Breast epithelium (tissue), 4 donors: ENCODE results near the gene DDX31. TPM values are rescaled to one million over a fixed set of nuclear protein-coding genes. Genes with fewer than 3 reads are reported as not detected.

ENCODE experiments used
- DNase-seq, 2 donors: peaks; one replicate each; pipeline ENCODE4 v3.0.0-alpha.2; 2019; ENCODE audit warnings: low spot score in 2 of 2
- H3K27ac ChIP-seq, 2 donors: fragments of 200-600 bp; sonication (generic) in 1 of 2; one replicate each; pipeline ENCODE4 v1.5.1; 2016 to 2019; ENCODE audit warnings: mild to moderate bottlenecking in 1 of 2
- H3K27me3 ChIP-seq, 2 donors: fragments of 200-600 bp; sonication (generic) in 1 of 2; one replicate each; pipeline versions ENCODE4 v1.5.1 to v1.6.0; 2017 to 2019; ENCODE audit warnings: control low read depth in 1 of 2, mild to moderate bottlenecking in 1 of 2
- H3K36me3 ChIP-seq: fragments of 200-600 bp; one replicate; pipeline ENCODE4 v1.5.1; 2019
- H3K4me1 ChIP-seq, 2 donors: fragments of 200-600 bp; sonication (generic); one replicate each; pipeline ENCODE4 v1.5.1; 2016 to 2019; ENCODE audit warnings: control low read depth in 1 of 2
- H3K4me3 ChIP-seq, 3 donors: fragments of 200-600 bp; sonication (generic); 1 replicate in 2 of 3; 2 replicates in 1 of 3; pipeline ENCODE4 v1.5.1; 2016 to 2019; ENCODE audit warnings: mild to moderate bottlenecking in 3 of 3, moderate library complexity in 2 of 3
- H3K9me3 ChIP-seq, 2 donors: fragments of 200-600 bp; sonication (generic) in 1 of 2; one replicate each; pipeline ENCODE4 v1.5.1; 2016 to 2019; ENCODE audit warnings: control low read depth in 1 of 2
- CTCF ChIP-seq, 3 donors: fragments of 450-650 bp; IDR thresholded peaks; one replicate each; pipeline ENCODE4 v1.5.1; 2016 to 2017; ENCODE audit warnings: antibody characterized with exemption in 3 of 3, mild to moderate bottlenecking in 3 of 3, moderate library complexity in 3 of 3
- POLR2A ChIP-seq: fragments of 450-650 bp; IDR thresholded peaks from one replicate; pipeline ENCODE4 v1.6.1; 2016; ENCODE audit warnings: antibody characterized with exemption, mild to moderate bottlenecking, moderate library complexity
- POLR2AphosphoS5 ChIP-seq, 3 donors: sonication (generic); formaldehyde crosslinking; IDR thresholded peaks; one replicate each; pipeline ENCODE4 v1.6.1; 2017; ENCODE audit warnings: antibody characterized with exemption in 3 of 3
- intact Hi-C: fragments of 100-400 bp; cut with DNase I; formaldehyde crosslinking; loops from one replicate; pipeline ENCODE4 v1.15.1; 2023; ENCODE audit warnings: low total_unique reads
- total RNA-seq, 3 donors: library from RNA; depleted of rRNA; stranded (reverse); fragments of >200 nt; gene quantifications; one replicate each; pipeline ENCODE4 v1.1.0, GENCODE V29; 2016

The DDX31 gene
- total RNA-seq, 3 donors from 2014 or later: 10.2 to 23.6 (median 19.0) TPM

- Histone ChIP-seq H3K27ac (no peak overlapping the region), H3K36me3 (no peaks in the 10 kb centered on the region), H3K27me3 (no peaks in the 10 kb centered on the region), H3K9me3 (no peaks in the 10 kb centered on the region), H3K4me1 (no peaks in the 10 kb centered on the region), H3K4me3 (no peak overlapping the region)
- intact Hi-C loops: loop anchor here (2.0 kb wide), 1 partner anchor 25 kb away; no protein-coding TSS in a partner anchor
- no peak for TF ChIP-seq CTCF (IDR thresholded peaks at IDR 0.05)
- TF ChIP-seq POLR2AphosphoS5 (IDR thresholded peaks at IDR 0.05): no peak
- no peak for TF ChIP-seq POLR2A
- DNase-seq: no peak
These were observed 54.0 kb downstream of the DDX31 start for GRCh38 chr9:132615774-132616173.

- no peak overlapping the region for H3K4me3 ChIP-seq
- DNase-seq: no peak
- H3K36me3 ChIP-seq: no peaks in the 10 kb centered on the region
- no peaks in the 10 kb centered on the region for H3K4me1 ChIP-seq
- intact Hi-C loops: no loop called here
- no peaks in the 10 kb centered on the region for H3K9me3 ChIP-seq
- no peaks in the 10 kb centered on the region for H3K27me3 ChIP-seq
- TF ChIP-seq CTCF (IDR thresholded peaks at IDR 0.05) (no peak), POLR2AphosphoS5 (IDR thresholded peaks at IDR 0.05) (no peak), POLR2A (no peak)
- H3K27ac ChIP-seq: no peak overlapping the region
These were observed 55.5 kb downstream of the DDX31 start for GRCh38 chr9:132614324-132614723.

- H3K9me3 ChIP-seq: no peaks in the 10 kb centered on the region
- no peak for TF ChIP-seq POLR2AphosphoS5 (IDR thresholded peaks at IDR 0.05)
- no peak for TF ChIP-seq POLR2A
- TF ChIP-seq CTCF (IDR thresholded peaks at IDR 0.05): no peak
- H3K27ac ChIP-seq: no peak overlapping the region
- no peak for DNase-seq
- intact Hi-C loops: no loop called here
- no peaks in the 10 kb centered on the region for H3K27me3 ChIP-seq
- H3K36me3 ChIP-seq: no peaks in the 10 kb centered on the region
- H3K4me3 ChIP-seq: no peak overlapping the region
- H3K4me1 ChIP-seq: no peaks in the 10 kb centered on the region
These were observed 59.1 kb downstream of the DDX31 start for GRCh38 chr9:132610661-132611060.

GRCh38 chr9:132609829-132610228 is 60.0 kb downstream of the DDX31 start:
- Histone ChIP-seq H3K27me3 (no peaks in the 10 kb centered on the region), H3K4me3 (no peak overlapping the region), H3K9me3 (no peaks in the 10 kb centered on the region), H3K27ac (no peak overlapping the region), H3K4me1 (no peaks in the 10 kb centered on the region), H3K36me3 (no peaks in the 10 kb centered on the region)
- TF ChIP-seq CTCF (IDR thresholded peaks at IDR 0.05) (no peak), POLR2AphosphoS5 (IDR thresholded peaks at IDR 0.05) (no peak), POLR2A (no peak)
- no peak for DNase-seq
- intact Hi-C loops: no loop called here

GRCh38 chr9:132609184-132609583 is 60.6 kb downstream of the DDX31 start:
- Histone ChIP-seq H3K9me3 (no peaks in the 10 kb centered on the region), H3K4me1 (no peaks in the 10 kb centered on the region), H3K27ac (no peak overlapping the region), H3K36me3 (no peaks in the 10 kb centered on the region), H3K27me3 (no peaks in the 10 kb centered on the region), H3K4me3 (no peak overlapping the region)
- no peak for TF ChIP-seq POLR2AphosphoS5 (IDR thresholded peaks at IDR 0.05)
- no peak for TF ChIP-seq POLR2A
- TF ChIP-seq CTCF (IDR thresholded peaks at IDR 0.05): no peak
- DNase-seq: no peak
- intact Hi-C loops: no loop called here
